ENCODE measurements around the gene ASPHD1.
A peak's percentile ranks its signal among the peaks of the same experiment; 100 is the strongest.
"Not testable (repeated sequence)": the region's sequence is repeated elsewhere in the genome, so short reads cannot be mapped to it uniquely, and the experiment has no call there.

ASPHD1 gene

DNA sequence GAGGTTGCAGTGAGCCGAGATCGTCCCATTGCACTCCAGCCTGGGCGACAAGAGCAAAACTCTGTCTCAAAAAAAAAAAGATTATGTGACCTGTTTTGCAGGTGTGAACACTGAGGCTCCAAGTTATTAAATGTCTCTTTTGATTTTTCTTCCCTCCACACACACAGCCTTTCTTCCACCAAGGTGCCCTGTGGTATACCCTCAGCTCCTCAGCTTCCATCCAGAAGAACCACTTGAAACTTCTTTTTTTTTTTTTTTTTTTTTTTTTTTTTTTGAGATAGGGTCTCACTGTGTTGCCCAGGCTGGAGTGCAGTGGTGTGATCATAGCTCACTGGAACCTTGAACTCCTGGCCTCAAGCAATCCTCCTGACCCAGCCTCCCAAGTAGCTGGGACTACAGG, 10.9 kb upstream of the ASPHD1 start:
- H3K9me3 ChIP-seq (ENCODE audit: control insufficient read depth, low read length); H3K27me3 ChIP-seq (ENCODE audit: control insufficient read depth, insufficient read depth, low read length); H3K36me3 ChIP-seq (ENCODE audit: control insufficient read depth, insufficient read depth, low read length); H3K4me1 ChIP-seq (ENCODE audit: control insufficient read depth, insufficient read depth, low read length); H3K9ac ChIP-seq (ENCODE audit: low read length); H3K4me3 ChIP-seq (ENCODE audit: low read length): not testable (repeated sequence)

DNA sequence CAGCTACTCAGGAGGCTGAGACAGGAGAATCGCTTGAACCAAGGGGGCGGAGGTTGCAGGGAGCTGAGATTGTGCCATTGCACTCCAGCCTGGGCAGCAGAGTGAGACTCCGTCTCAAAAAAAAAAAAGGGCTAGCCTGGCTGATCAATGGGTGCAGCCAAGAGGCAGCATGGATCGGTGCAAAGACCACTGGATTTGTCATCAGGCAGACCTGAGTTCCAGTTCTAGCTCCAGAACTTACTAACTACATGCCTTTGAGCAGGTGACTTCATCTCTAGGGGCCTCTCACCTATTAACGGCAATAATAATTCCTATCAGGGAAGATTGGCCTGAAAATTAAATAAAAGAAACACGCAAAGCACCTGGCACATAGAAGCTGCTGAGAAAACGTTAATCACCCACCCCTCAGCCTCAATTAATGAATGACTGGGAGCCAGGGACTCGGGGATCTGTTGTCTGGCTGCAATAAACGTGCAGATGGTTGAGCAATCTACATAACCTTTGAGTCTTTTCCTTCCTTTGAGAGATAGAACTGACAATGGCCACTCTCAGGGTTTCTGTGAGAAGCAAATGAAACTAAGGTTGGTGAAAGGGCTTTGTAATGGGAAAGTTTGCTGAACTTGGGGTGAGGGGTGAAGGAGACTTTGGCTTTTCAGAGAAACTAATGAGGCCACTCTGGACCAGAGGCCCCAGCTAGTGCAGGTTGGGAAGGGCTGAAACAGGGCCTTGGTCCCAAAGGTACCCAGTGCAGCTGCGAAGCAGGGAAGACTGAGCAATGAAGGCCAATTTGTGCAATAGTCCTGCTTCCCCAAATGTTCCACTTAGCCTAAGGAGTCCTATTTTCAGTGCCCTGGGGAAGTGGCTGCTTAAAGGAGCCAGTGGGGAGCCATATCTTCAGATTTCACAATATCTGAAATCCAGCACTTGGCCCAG, 8.5 kb upstream of the ASPHD1 start:
- Histone ChIP-seq H3K36me3 (ENCODE audit: control insufficient read depth, insufficient read depth, low read length) (no peaks in the 10 kb centered on the region), H3K27me3 (ENCODE audit: control insufficient read depth, insufficient read depth, low read length) (no peaks in the 10 kb centered on the region), H3K9ac (ENCODE audit: low read length) (no peak overlapping the region), H3K4me1 (ENCODE audit: control insufficient read depth, insufficient read depth, low read length) (no peaks in the 10 kb centered on the region), H3K9me3 (ENCODE audit: control insufficient read depth, low read length) (no peaks in the 10 kb centered on the region), H3K4me3 (ENCODE audit: low read length) (no peak overlapping the region)

DNA sequence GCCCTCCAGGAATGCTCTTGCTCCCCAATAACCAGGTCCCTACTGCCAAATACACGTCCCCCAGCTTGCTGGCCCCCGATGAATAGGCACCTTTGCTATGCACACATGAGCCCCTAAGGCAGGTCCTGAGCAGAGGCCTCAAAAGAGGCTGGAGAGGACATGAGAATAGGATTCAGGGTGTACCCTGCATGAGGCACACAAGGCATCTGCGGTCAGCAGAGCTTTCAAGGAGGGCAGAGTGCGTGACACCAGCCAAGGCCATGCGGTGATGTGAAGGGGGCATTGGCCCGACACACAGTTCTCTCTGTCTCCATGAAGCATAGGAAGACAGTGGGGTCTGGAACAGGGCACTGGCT, 7.9 kb upstream of the ASPHD1 start:
- H3K4me3 ChIP-seq (ENCODE audit: low read length): no peak overlapping the region
- no peak overlapping the region for H3K9ac ChIP-seq (ENCODE audit: low read length)
- no peaks in the 10 kb centered on the region for H3K27me3 ChIP-seq (ENCODE audit: control insufficient read depth, insufficient read depth, low read length)
- no peaks in the 10 kb centered on the region for H3K4me1 ChIP-seq (ENCODE audit: control insufficient read depth, insufficient read depth, low read length)
- no peaks in the 10 kb centered on the region for H3K36me3 ChIP-seq (ENCODE audit: control insufficient read depth, insufficient read depth, low read length)
- H3K9me3 ChIP-seq (ENCODE audit: control insufficient read depth, low read length): no peaks in the 10 kb centered on the region

GRCh38 chr16:29893553-29893952, 6.7 kb upstream of the ASPHD1 start:
- no peak overlapping the region for H3K9ac ChIP-seq (ENCODE audit: low read length)
- H3K4me1 ChIP-seq (ENCODE audit: control insufficient read depth, insufficient read depth, low read length): no peaks in the 10 kb centered on the region
- H3K4me3 ChIP-seq (ENCODE audit: low read length): no peak overlapping the region
- no peaks in the 10 kb centered on the region for H3K36me3 ChIP-seq (ENCODE audit: control insufficient read depth, insufficient read depth, low read length)
- no peaks in the 10 kb centered on the region for H3K9me3 ChIP-seq (ENCODE audit: control insufficient read depth, low read length)
- peaks cover 10% of the 10 kb centered on the region for H3K27me3 ChIP-seq (ENCODE audit: control insufficient read depth, insufficient read depth, low read length)

DNA sequence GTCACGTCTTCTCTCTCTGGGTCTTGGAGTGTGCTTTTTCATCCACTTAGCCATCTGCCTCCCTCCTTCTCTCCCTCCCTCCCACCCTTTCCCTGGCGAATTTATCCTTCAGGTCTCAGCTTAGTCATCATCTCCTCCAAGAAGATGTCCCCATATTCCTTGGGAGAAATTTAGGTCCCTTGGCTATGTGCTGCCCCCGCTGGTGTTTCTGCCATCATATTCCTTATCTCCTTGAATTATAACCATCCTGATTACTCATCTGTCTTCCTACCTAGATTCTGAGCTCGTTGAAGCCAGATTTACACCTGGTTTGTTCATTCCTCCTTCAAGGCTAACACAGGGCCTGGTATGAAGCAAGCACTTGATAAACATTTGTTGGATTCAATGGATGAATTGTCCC, 5.9 kb upstream of the ASPHD1 start:
- Histone ChIP-seq H3K27me3 (ENCODE audit: control insufficient read depth, insufficient read depth, low read length) (peaks cover 13% of the 10 kb centered on the region), H3K4me3 (ENCODE audit: low read length) (no peak overlapping the region), H3K9ac (ENCODE audit: low read length) (no peak overlapping the region), H3K9me3 (ENCODE audit: control insufficient read depth, low read length) (no peaks in the 10 kb centered on the region), H3K4me1 (ENCODE audit: control insufficient read depth, insufficient read depth, low read length) (peaks cover under 1% of the 10 kb centered on the region), H3K36me3 (ENCODE audit: control insufficient read depth, insufficient read depth, low read length) (no peaks in the 10 kb centered on the region)

GRCh38 chr16:29896841-29897240, 3.4 kb upstream of the ASPHD1 start:
- Histone ChIP-seq H3K4me3 (ENCODE audit: low read length) (no peak overlapping the region), H3K9me3 (ENCODE audit: control insufficient read depth, low read length) (no peaks in the 10 kb centered on the region), H3K9ac (ENCODE audit: low read length) (no peak overlapping the region), H3K4me1 (ENCODE audit: control insufficient read depth, insufficient read depth, low read length) (peaks cover 19% of the 10 kb centered on the region), H3K36me3 (ENCODE audit: control insufficient read depth, insufficient read depth, low read length) (no peaks in the 10 kb centered on the region), H3K27me3 (ENCODE audit: control insufficient read depth, insufficient read depth, low read length) (peaks cover 13% of the 10 kb centered on the region)

GRCh38 chr16:29897333-29897732, 3.0 kb upstream of the ASPHD1 start:
- Histone ChIP-seq H3K9me3 (ENCODE audit: control insufficient read depth, low read length) (no peaks in the 10 kb centered on the region), H3K27me3 (ENCODE audit: control insufficient read depth, insufficient read depth, low read length) (peaks cover 13% of the 10 kb centered on the region), H3K4me3 (ENCODE audit: low read length) (no peak overlapping the region), H3K36me3 (ENCODE audit: control insufficient read depth, insufficient read depth, low read length) (no peaks in the 10 kb centered on the region), H3K4me1 (ENCODE audit: control insufficient read depth, insufficient read depth, low read length) (peaks cover 19% of the 10 kb centered on the region), H3K9ac (ENCODE audit: low read length) (no peak overlapping the region)

GRCh38 chr16:29898135-29898803, 2.0 kb upstream of the ASPHD1 start:
- H3K9ac ChIP-seq (ENCODE audit: low read length): peak overlapping the region; percentile 64
- H3K4me3 ChIP-seq (ENCODE audit: low read length): no peak overlapping the region

DNA sequence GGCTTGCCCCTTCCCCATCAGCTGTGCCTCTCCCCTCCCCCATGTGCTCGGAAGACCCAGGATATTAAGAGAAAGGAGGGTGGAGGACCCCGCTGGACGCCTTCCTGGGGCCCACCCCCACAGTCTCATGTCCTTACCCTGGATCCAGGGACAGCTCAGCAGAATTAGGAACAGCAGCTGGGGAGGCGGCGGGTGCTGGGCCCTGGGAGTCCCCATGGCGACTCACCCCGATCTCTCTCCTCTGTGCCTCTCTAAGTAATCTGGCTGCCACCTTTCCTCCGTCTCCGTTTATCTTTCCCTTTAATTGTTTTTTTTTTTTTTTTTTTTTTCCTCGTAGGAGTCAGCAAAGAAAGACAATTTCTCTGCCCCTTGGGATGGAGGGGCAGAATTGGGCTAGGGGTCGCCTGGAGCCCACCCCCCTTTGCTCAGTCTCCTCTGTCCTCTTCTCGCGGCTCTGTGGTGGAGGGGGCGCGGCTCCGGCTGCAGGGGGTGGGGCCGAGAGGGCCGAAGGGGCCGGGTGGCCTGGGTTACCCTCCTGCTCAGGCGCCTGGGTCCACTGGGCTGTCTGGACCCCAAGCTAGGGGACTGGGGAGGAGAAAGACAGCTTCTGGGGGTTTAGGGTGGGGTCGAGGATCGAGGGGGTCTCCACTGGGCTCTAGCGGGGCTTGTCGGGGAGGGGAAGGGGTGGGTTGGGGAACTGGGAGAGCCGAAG, 1.3 kb upstream of the ASPHD1 start:
- H3K27me3 ChIP-seq (ENCODE audit: control insufficient read depth, insufficient read depth, low read length): peaks cover 13% of the 10 kb centered on the region
- no peak overlapping the region for H3K4me3 ChIP-seq (ENCODE audit: low read length)
- peaks cover 19% of the 10 kb centered on the region for H3K4me1 ChIP-seq (ENCODE audit: control insufficient read depth, insufficient read depth, low read length)
- H3K9me3 ChIP-seq (ENCODE audit: control insufficient read depth, low read length): no peaks in the 10 kb centered on the region
- H3K9ac ChIP-seq (ENCODE audit: low read length): peak overlapping the region; percentile 64
- no peaks in the 10 kb centered on the region for H3K36me3 ChIP-seq (ENCODE audit: control insufficient read depth, insufficient read depth, low read length)

More at GRCh38 chr16:29898135-29898803, 2.0 kb upstream of the ASPHD1 start:
- Histone ChIP-seq H3K27me3 (ENCODE audit: control insufficient read depth, insufficient read depth, low read length) (peaks cover 13% of the 10 kb centered on the region), H3K9me3 (ENCODE audit: control insufficient read depth, low read length) (no peaks in the 10 kb centered on the region), H3K36me3 (ENCODE audit: control insufficient read depth, insufficient read depth, low read length) (no peaks in the 10 kb centered on the region), H3K4me1 (ENCODE audit: control insufficient read depth, insufficient read depth, low read length) (peaks cover 19% of the 10 kb centered on the region)

DNA sequence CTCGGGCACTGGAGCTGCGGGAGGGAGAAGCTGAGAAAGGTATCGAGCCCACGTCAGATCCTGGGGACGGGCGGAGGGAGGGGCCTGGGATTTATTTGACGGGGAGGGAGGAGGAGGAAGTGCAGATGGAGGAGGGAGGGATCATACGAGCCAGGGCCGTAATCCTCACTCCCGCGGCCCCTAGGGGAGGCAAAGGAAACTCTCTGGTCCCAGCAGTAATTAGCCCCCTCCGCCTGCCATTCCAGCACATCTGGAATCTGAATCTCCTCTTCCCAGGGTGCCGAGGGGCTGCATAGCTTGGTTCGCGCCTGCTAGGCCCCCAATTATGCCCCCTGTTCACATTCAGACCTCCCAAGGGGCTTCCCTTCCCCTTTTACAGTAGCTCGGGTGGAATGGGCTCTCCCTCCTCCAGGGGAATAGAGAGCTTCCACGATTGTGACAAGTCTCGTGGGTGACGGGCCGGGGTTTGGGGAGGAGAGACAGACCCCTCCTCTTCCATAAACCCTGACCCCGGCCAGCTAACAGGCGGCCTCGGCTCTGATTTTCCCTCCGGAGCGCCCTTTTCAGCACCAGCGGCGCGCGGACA, 679 bp upstream of the ASPHD1 start, which contains the start of gene SEZ6L2:
Gene SEZ6L2, minus strand, starts transcription at position 35 of the 586 bp plus-strand sequence. CDS start 531 bp downstream, outside the sequence.
- Histone ChIP-seq H3K9me3 (ENCODE audit: control insufficient read depth, low read length) (no peaks in the 10 kb centered on the region), H3K4me3 (ENCODE audit: low read length) (peak within 1 kb of the TSS; percentile 71), H3K27me3 (ENCODE audit: control insufficient read depth, insufficient read depth, low read length) (peaks cover 13% of the 10 kb centered on the region), H3K36me3 (ENCODE audit: control insufficient read depth, insufficient read depth, low read length) (no peaks in the 10 kb centered on the region), H3K9ac (ENCODE audit: low read length) (peak within 1 kb of the TSS; percentile 74), H3K4me1 (ENCODE audit: control insufficient read depth, insufficient read depth, low read length) (peaks cover 19% of the 10 kb centered on the region)

GRCh38 chr16:29900888-29901606, 759 bp downstream of the ASPHD1 start:
- no peaks in the 10 kb centered on the region for H3K9me3 ChIP-seq (ENCODE audit: control insufficient read depth, low read length)
- peak overlapping the region; percentile 74 for H3K9ac ChIP-seq (ENCODE audit: low read length)
- H3K4me3 ChIP-seq (ENCODE audit: low read length): peak overlapping the region; percentile 71

More at GRCh38 chr16:29900888-29901606, 759 bp downstream of the ASPHD1 start:
- Histone ChIP-seq H3K36me3 (ENCODE audit: control insufficient read depth, insufficient read depth, low read length) (no peaks in the 10 kb centered on the region), H3K4me1 (ENCODE audit: control insufficient read depth, insufficient read depth, low read length) (peaks cover 19% of the 10 kb centered on the region), H3K27me3 (ENCODE audit: control insufficient read depth, insufficient read depth, low read length) (peaks cover 13% of the 10 kb centered on the region)

All from mucosa of stomach (tissue), 1 donor.